Neural cell (in vitro differentiated cells): ENCODE results near the gene ST3GAL2. TPM values are rescaled to one million over a fixed set of nuclear protein-coding genes. Genes with fewer than 3 reads are reported as not detected.
"Not testable (repeated sequence)": the region's sequence is repeated elsewhere in the genome, so short reads cannot be mapped to it uniquely, and the experiment has no call there.

Experiments used
- H2AFZ ChIP-seq: fragments of 200-600, 300-800 bp; sonication (generic), shearing (Covaris generic); 2 replicates; pipeline ENCODE4 v1.6.0; 2014; ENCODE audit warnings: low read depth, mild to moderate bottlenecking, antibody characterized with exemption, low read length, moderate library complexity
- H3F3A ChIP-seq: fragments of 200-600 bp; shearing (Covaris generic); 2 replicates; pipeline ENCODE4 v1.6.1; 2016; ENCODE audit warnings: mild to moderate bottlenecking, moderate library complexity, mixed read lengths, antibody characterized with exemption, low read length; ENCODE audit not compliant: insufficient read depth, poor library complexity, severe bottlenecking
- H3K27ac ChIP-seq: fragments of 200-600, 300-800 bp; sonication (generic), shearing (Covaris generic); 2 replicates; pipeline ENCODE4 v1.5.1; 2014; ENCODE audit warnings: mild to moderate bottlenecking, low read length, moderate library complexity
- H3K27me3 ChIP-seq: fragments of 300-800, 200-600 bp; sonication (generic), shearing (Covaris generic); 2 replicates; pipeline ENCODE4 v1.6.0; 2014; ENCODE audit warnings: mild to moderate bottlenecking, low read depth, low read length, moderate library complexity; ENCODE audit not compliant: insufficient read depth
- H3K36me3 ChIP-seq: fragments of 300-800, 200-600 bp; sonication (generic), shearing (Covaris generic); 2 replicates; pipeline ENCODE4 v1.5.1; 2014; ENCODE audit warnings: mild to moderate bottlenecking, antibody characterized with exemption, low read length, moderate library complexity; ENCODE audit not compliant: insufficient read depth
- H3K4me2 ChIP-seq: fragments of 300-800, 200-600 bp; sonication (generic), shearing (Covaris generic); 2 replicates; pipeline ENCODE4 v1.6.0; 2014; ENCODE audit warnings: mild to moderate bottlenecking, low read length
- H3K4me3 ChIP-seq: fragments of 300-800, 200-600 bp; sonication (generic), shearing (Covaris generic); 2 replicates; pipeline ENCODE4 v1.5.1; 2014; ENCODE audit warnings: mild to moderate bottlenecking, low read length, moderate library complexity
- H3K79me2 ChIP-seq: fragments of 200-600 bp; shearing (Covaris generic); replicated peaks from 2 replicates; pipeline ENCODE4 v1.6.0; 2014; ENCODE audit warnings: mild to moderate bottlenecking, low read length, moderate library complexity; ENCODE audit not compliant: insufficient read depth
- H3K9ac ChIP-seq: fragments of 300-800, 200-600 bp; sonication (generic), shearing (Covaris generic); 2 replicates; pipeline ENCODE4 v1.6.1; 2016; ENCODE audit warnings: mild to moderate bottlenecking, low read length, mixed read lengths
- H3K9me2 ChIP-seq: fragments of 200-600 bp; shearing (Covaris generic); 2 replicates; pipeline ENCODE4 v1.6.1; 2016; ENCODE audit warnings: mild to moderate bottlenecking, low read length, mixed read lengths; ENCODE audit not compliant: insufficient read depth
- H3K9me3 ChIP-seq: fragments of 200-600, 300-800 bp; sonication (generic), shearing (Covaris generic); 2 replicates; pipeline ENCODE4 v1.6.1; 2016; ENCODE audit warnings: mild to moderate bottlenecking, mixed run types, low read length, moderate library complexity, mixed read lengths
- H4K20me1 ChIP-seq: fragments of 200-600 bp; shearing (Covaris generic); 2 replicates; pipeline ENCODE4 v1.6.1; 2016; ENCODE audit warnings: mild to moderate bottlenecking, mixed run types; ENCODE audit not compliant: insufficient read depth
- CTCF ChIP-seq: fragments of 450-650 bp; IDR thresholded peaks from 2 replicates; pipeline ENCODE4 v1.5.1; 2014; ENCODE audit warnings: antibody characterized with exemption, mild to moderate bottlenecking, moderate library complexity; ENCODE audit not compliant: poor library complexity, severe bottlenecking
- EP300 ChIP-seq: fragments of 450-650 bp; conservative IDR thresholded peaks from 2 replicates; pipeline ENCODE4 v1.6.1; 2014; ENCODE audit warnings: antibody characterized with exemption, mild to moderate bottlenecking, moderate library complexity; ENCODE audit not compliant: poor library complexity, severe bottlenecking
- EZH2 ChIP-seq: fragments of 200-600, 300-800 bp; shearing (Covaris generic), sonication (generic); IDR thresholded peaks from 2 replicates; pipeline ENCODE4 v1.6.1; 2014; ENCODE audit warnings: antibody characterized with exemption, low read length, borderline replicate concordance, mild to moderate bottlenecking; ENCODE audit not compliant: insufficient read depth, poor library complexity, severe bottlenecking
- MXI1 ChIP-seq: fragments of 450-650 bp; conservative IDR thresholded peaks from 2 replicates; pipeline ENCODE4 v1.6.1; 2014; ENCODE audit warnings: antibody characterized with exemption, mild to moderate bottlenecking; ENCODE audit not compliant: poor library complexity, severe bottlenecking
- POLR2AphosphoS5 ChIP-seq: IDR thresholded peaks from 2 replicates; pipeline ENCODE4 v1.6.1; 2012
- RAD21 ChIP-seq: fragments of 450-650 bp; conservative IDR thresholded peaks from 2 replicates; pipeline ENCODE4 v1.6.1; 2014; ENCODE audit warnings: antibody characterized with exemption, mild to moderate bottlenecking, moderate library complexity
- REST ChIP-seq: IDR thresholded peaks from 2 replicates; pipeline ENCODE4 v1.6.1; 2012; ENCODE audit warnings: borderline replicate concordance
- SMC3 ChIP-seq: fragments of 450-650 bp; conservative IDR thresholded peaks from 2 replicates; pipeline ENCODE4 v1.6.1; 2014; ENCODE audit warnings: antibody characterized with exemption, mild to moderate bottlenecking, moderate library complexity; ENCODE audit not compliant: poor library complexity
- TAF1 ChIP-seq: IDR thresholded peaks from 2 replicates; pipeline ENCODE4 v1.6.1; 2012; ENCODE audit warnings: low read depth
- polyA plus RNA-seq: library from polyadenylated mRNA; depleted of rRNA; stranded (reverse); fragments of >200 nt; gene quantifications from 2 replicates; pipeline ENCODE4 v1.2.3, GENCODE V29; 2014

ST3GAL2 gene
- polyA plus RNA-seq, 1 donor from 2014 or later: 19.4 TPM

GRCh38 chr16:70453117-70453891 lies 14.4 kb upstream of the ST3GAL2 start:
- Histone ChIP-seq H3K4me2 (peak overlapping the region; percentile 69), H3F3A (no peaks in the 10 kb centered on the region), H3K27me3 (no peaks in the 10 kb centered on the region), H3K79me2 (no peaks in the 10 kb centered on the region), H3K4me3 (peak overlapping the region; percentile 96), H3K9me2 (no peaks in the 10 kb centered on the region), H3K9me3 (no peaks in the 10 kb centered on the region), H3K27ac (no peak overlapping the region), H2AFZ (peak overlapping the region; percentile 97), H4K20me1 (no peaks in the 10 kb centered on the region), H3K9ac (no peak overlapping the region), H3K36me3 (no peaks in the 10 kb centered on the region)
- TF ChIP-seq TAF1 (no peak), SMC3 (no peak), RAD21 (no peak), EZH2 (no peak), EP300 (no peak), POLR2AphosphoS5 (no peak), MXI1 (no peak), CTCF (no peak), REST (no peak)

GRCh38 chr16:70451004-70451340 lies 12.1 kb upstream of the ST3GAL2 start:
- H3K4me3 ChIP-seq, H3K79me2 ChIP-seq, H3F3A ChIP-seq, H2AFZ ChIP-seq, H3K27ac ChIP-seq, H4K20me1 ChIP-seq, H3K9me2 ChIP-seq, H3K9me3 ChIP-seq, H3K36me3 ChIP-seq, H3K27me3 ChIP-seq, H3K4me2 ChIP-seq, H3K9ac ChIP-seq: not testable (repeated sequence)

- not testable (repeated sequence) for H3K4me3 ChIP-seq, H3F3A ChIP-seq, H3K9me2 ChIP-seq, H3K79me2 ChIP-seq, H4K20me1 ChIP-seq, H2AFZ ChIP-seq, H3K9ac ChIP-seq, H3K4me2 ChIP-seq, H3K36me3 ChIP-seq, H3K9me3 ChIP-seq, H3K27me3 ChIP-seq, H3K27ac ChIP-seq
Measured at GRCh38 chr16:70450142-70451003, 11.5 kb upstream of the ST3GAL2 start.
